ENCODE data around the gene IDH2. TPM values are rescaled to one million over a fixed set of nuclear protein-coding genes. Genes with fewer than 3 reads are reported as not detected.

IDH2 gene
- total and polyA plus RNA-seq, 2 of the 13 experiments (the other 11 are each of a cell fraction or from before 2014, with no cell fraction given) = 121 to 145 TPM

DNA sequence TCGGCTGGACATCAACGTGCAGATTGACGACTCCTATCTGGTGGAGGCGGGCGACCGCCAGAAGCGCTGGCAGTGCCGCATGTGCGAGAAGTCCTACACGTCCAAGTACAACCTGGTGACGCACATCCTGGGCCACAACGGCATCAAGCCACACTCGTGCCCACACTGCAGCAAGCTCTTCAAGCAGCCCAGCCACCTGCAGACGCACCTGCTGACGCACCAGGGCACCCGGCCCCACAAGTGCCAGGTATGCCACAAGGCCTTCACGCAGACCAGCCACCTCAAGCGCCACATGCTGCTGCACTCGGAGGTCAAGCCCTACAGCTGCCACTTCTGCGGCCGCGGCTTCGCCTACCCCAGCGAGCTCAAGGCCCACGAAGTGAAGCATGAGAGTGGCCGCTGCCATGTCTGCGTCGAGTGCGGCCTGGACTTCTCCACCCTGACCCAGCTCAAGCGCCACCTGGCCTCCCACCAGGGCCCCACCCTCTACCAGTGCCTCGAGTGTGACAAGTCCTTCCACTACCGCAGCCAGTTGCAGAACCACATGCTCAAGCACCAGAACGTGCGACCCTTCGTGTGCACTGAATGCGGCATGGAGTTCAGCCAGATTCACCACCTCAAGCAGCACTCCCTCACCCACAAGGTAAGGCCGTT, 34.2 kb downstream of the IDH2 start (continued):
- no peak for TF ChIP-seq ZNF691 (CRISPR knock-in tag; IDR thresholded peaks at IDR 0.05; ENCODE audit: borderline replicate concordance, low read depth)
- TF ChIP-seq MTF2 (CRISPR knock-in tag; IDR thresholded peaks at IDR 0.05; ENCODE audit: borderline replicate concordance) = no peak
- no peak for TF ChIP-seq ZNF253 (CRISPR knock-in tag; IDR thresholded peaks at IDR 0.05; ENCODE audit: borderline replicate concordance)
- no peak for TF ChIP-seq POGZ (CRISPR knock-in tag; IDR thresholded peaks at IDR 0.05)
- no peak for TF ChIP-seq ZNF383 (CRISPR knock-in tag; IDR thresholded peaks at IDR 0.05; ENCODE audit: borderline replicate concordance)
- TF ChIP-seq GTF2F1 (IDR thresholded peaks at IDR 0.05; ENCODE audit: low read length) = no peak
- TF ChIP-seq MIER3 (CRISPR knock-in tag; IDR thresholded peaks at IDR 0.05; ENCODE audit: borderline replicate concordance) = no peak
- no peak for TF ChIP-seq ZNF605 (CRISPR knock-in tag; IDR thresholded peaks at IDR 0.05)

DNA sequence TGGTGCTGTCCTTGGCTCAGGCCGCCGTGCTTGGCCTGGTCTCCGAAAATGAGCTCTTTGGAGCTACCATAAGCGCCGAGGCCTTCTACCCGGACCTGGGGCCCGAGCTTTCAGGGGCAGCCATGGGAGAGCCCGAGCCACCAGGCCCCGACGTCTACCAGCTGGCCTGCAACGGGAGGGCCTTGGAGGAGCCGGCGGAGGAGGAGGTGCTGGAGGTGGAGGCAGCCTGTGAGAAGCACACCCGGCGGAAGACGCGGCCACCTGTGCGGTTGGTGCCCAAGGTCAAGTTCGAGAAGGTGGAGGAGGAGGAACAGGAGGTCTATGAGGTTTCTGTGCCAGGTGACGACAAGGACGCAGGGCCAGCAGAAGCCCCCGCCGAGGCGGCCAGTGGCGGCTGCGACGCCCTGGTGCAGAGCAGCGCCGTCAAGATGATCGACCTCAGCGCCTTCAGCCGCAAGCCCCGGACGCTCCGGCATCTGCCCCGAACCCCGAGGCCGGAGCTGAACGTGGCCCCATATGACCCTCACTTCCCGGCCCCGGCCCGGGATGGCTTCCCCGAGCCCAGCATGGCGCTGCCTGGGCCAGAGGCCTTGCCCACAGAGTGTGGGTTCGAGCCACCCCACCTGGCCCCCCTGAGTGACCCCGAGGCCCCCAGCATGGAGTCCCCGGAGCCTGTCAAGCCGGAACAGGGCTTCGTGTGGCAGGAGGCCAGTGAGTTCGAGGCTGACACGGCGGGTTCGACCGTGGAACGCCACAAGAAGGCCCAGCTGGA, 34.9 kb downstream of the IDH2 start:
- in situ Hi-C loops (cut with HindIII; ENCODE audit: extremely low pct_ligation_motif_present, low pct_unique_long_range_greater_than_20kb) (no loop called here), intact Hi-C loops (cut with micrococcal nuclease; ENCODE audit: unreplicated experiment) (no loop called here)
- ATAC-seq (no peak), DNase-seq (ENCODE audit: low spot score) (no peak), FAIRE-seq (no peak)
- Histone ChIP-seq H4K20me1 (ENCODE audit: insufficient read depth, low read length) (no peaks in the 10 kb centered on the region), H3K79me2 (ENCODE audit: insufficient read depth, low read length) (no peaks in the 10 kb centered on the region), H3K4me1 (ENCODE audit: insufficient read depth, low read length) (peaks cover 5% of the 10 kb centered on the region), H3K9ac (ENCODE audit: insufficient read depth, low read depth, low read length) (no peak overlapping the region), H3K4me2 (ENCODE audit: low read depth, low read length) (no peak overlapping the region), H3K27me3 (ENCODE audit: control insufficient read depth in 1 of 2, insufficient read depth in 2 of 2, low read length in 2 of 2) (no peaks in the 10 kb centered on the region), H2AFZ (ENCODE audit: low read length) (no peak overlapping the region), H3K27ac (ENCODE audit: extremely low read length, insufficient read depth, low read length) (no peak overlapping the region), H3K9me3 (ENCODE audit: low read length) (no peaks in the 10 kb centered on the region), H3K36me3 (replicated peaks in 1 of 2; ENCODE audit: control insufficient read depth in 1 of 2, insufficient read depth in 2 of 2, low read length in 2 of 2) (peaks cover 8 to 16% of the 10 kb centered on the region in 2 experiments; a peak in 4 of 5 replicates), H3K4me3 (replicated peaks in 1 of 3; ENCODE audit: insufficient read depth in 1 of 3, low read depth in 2 of 3, low read length in 3 of 3) (no peak overlapping the region)
- TSS peak; percentile 39 for BruUV-seq (replicated peaks)
- no peak for TF ChIP-seq SP5 (CRISPR knock-in tag; IDR thresholded peaks at IDR 0.05; ENCODE audit: borderline replicate concordance, low read depth)
- TF ChIP-seq ZFX (CRISPR knock-in tag; IDR thresholded peaks at IDR 0.05; ENCODE audit: low read depth) = no peak
- TF ChIP-seq ZNF20 (CRISPR knock-in tag; IDR thresholded peaks at IDR 0.05) = no peak
- no peak for TF ChIP-seq SMARCC2 (IDR thresholded peaks at IDR 0.05)
- TF ChIP-seq ZBTB7B (CRISPR knock-in tag; IDR thresholded peaks at IDR 0.05) = no peak
- no peak for TF ChIP-seq MAF1 (CRISPR knock-in tag; IDR thresholded peaks at IDR 0.05; ENCODE audit: borderline replicate concordance)
- no peak for TF ChIP-seq MTERF4 (CRISPR knock-in tag; IDR thresholded peaks at IDR 0.05)
- no peak for TF ChIP-seq ZNF552 (CRISPR knock-in tag; IDR thresholded peaks at IDR 0.05; ENCODE audit: borderline replicate concordance)
- WGBS (ENCODE audit: low lambda C conversion rate) = 97% methylated on average over 34 of the region's 55 CpGs
- CTCF ChIA-PET (ENCODE audit: low intra/inter-chr PET ratio, low total read pairs) = no interaction called here
- POLR2A ChIA-PET = no interaction called here
